ENCODE data around the gene SEMA5A.

GRCh38 chr5:9071524-9071923, 474.4 kb downstream of the SEMA5A start:
- TF ChIP-seq CTCF (IDR thresholded peaks at IDR 0.05) (no peak), EZH2phosphoT487 (IDR thresholded peaks at IDR 0.05) (no peak), EZH2 (IDR thresholded peaks at IDR 0.05) (no peak)
